Breast epithelium (tissue), 3 donors: Measurements from ENCODE around the gene AEBP1.

Experiments
- CTCF ChIP-seq, 3 donors: fragments of 450-650 bp; IDR thresholded peaks; one replicate each; pipeline ENCODE4 v1.5.1; 2016 to 2017; ENCODE audit warnings: antibody characterized with exemption in 3 of 3, mild to moderate bottlenecking in 3 of 3, moderate library complexity in 3 of 3
- POLR2A ChIP-seq: fragments of 450-650 bp; IDR thresholded peaks from one replicate; pipeline ENCODE4 v1.6.1; 2016; ENCODE audit warnings: antibody characterized with exemption, mild to moderate bottlenecking, moderate library complexity
- POLR2AphosphoS5 ChIP-seq, 3 donors: sonication (generic); formaldehyde crosslinking; IDR thresholded peaks; one replicate each; pipeline ENCODE4 v1.6.1; 2017; ENCODE audit warnings: antibody characterized with exemption in 3 of 3

DNA sequence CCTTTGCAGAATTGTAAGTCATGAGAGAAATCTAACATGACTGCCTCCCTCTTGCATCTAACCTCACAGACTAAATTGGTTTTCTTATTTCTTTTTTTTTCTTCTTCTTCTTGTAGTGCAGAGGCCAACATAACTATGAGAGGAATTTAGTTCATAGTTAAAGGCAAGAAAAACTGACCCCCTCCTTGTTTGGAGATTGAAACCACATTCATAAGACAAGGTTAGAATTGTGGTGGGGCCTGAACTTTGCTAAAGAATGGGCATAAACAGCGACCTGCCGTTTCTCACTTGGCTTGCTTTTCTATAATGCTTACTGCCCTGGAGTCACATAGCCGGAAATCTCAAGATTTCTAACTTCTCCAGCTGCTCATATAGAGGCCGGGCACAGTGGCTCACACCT, 19.4 kb upstream of the AEBP1 start:
- TF ChIP-seq CTCF (IDR thresholded peaks at IDR 0.05) (no peak), POLR2A (no peak), POLR2AphosphoS5 (IDR thresholded peaks at IDR 0.05) (no peak)
